Endodermal cell (in vitro differentiated cells): ENCODE results near the gene C17orf100. TPM values are rescaled to one million over a fixed set of nuclear protein-coding genes. Genes with fewer than 3 reads are reported as not detected.

Experiments used
- DNase-seq: peaks from one replicate; pipeline ENCODE4 v3.0.0-alpha.2; 2017
- H3K27ac ChIP-seq: 2 replicates; pipeline ENCODE4 v1.5.1; 2013; ENCODE audit warnings: mild to moderate bottlenecking, low read depth, low read length, moderate library complexity
- H3K27me3 ChIP-seq: 2 replicates; pipeline ENCODE4 v1.6.1; 2013; ENCODE audit warnings: mild to moderate bottlenecking, low read length, moderate library complexity; ENCODE audit not compliant: insufficient read depth, control insufficient read depth, poor library complexity, severe bottlenecking
- H3K36me3 ChIP-seq: 2 replicates; pipeline ENCODE4 v1.7.0; 2013; ENCODE audit warnings: mild to moderate bottlenecking, low read length, moderate library complexity; ENCODE audit not compliant: control insufficient read depth, insufficient read depth
- H3K4me1 ChIP-seq: one replicate; pipeline ENCODE4 v1.7.0; 2013; ENCODE audit warnings: low read length; ENCODE audit not compliant: control insufficient read depth, insufficient read depth
- H3K4me3 ChIP-seq: 2 replicates; pipeline ENCODE4 v1.5.1; 2013; ENCODE audit warnings: mild to moderate bottlenecking, low read length, moderate library complexity
- H3K9ac ChIP-seq: 2 replicates; pipeline ENCODE4 v1.6.1; 2013; ENCODE audit warnings: mild to moderate bottlenecking, low read length, moderate library complexity; ENCODE audit not compliant: poor library complexity, severe bottlenecking; ENCODE audit errors: extremely low read depth
- H3K9me3 ChIP-seq: 2 replicates; pipeline ENCODE4 v1.6.1; 2013; ENCODE audit warnings: mild to moderate bottlenecking, low read length, moderate library complexity; ENCODE audit not compliant: control insufficient read depth
- H3K27ac Mint-ChIP-seq: 2 replicates; pipeline ENCODE4 v1.8.0; 2020; ENCODE audit warnings: mixed read lengths
- H3K27me3 Mint-ChIP-seq: 2 replicates; pipeline ENCODE4 v1.8.0; 2021; ENCODE audit warnings: mild to moderate bottlenecking, mixed read lengths; ENCODE audit not compliant: insufficient read depth
- H3K36me3 Mint-ChIP-seq: 2 replicates; pipeline ENCODE4 v1.8.0; 2020; ENCODE audit warnings: low read depth, mixed read lengths
- H3K4me1 Mint-ChIP-seq: 2 replicates; pipeline ENCODE4 v1.8.0; 2020; ENCODE audit warnings: mixed read lengths
- H3K4me3 Mint-ChIP-seq: 2 replicates; pipeline ENCODE4 v1.8.0; 2020; ENCODE audit warnings: mild to moderate bottlenecking, moderate library complexity, mixed read lengths
- H3K9me3 Mint-ChIP-seq: 2 replicates; pipeline ENCODE4 v1.8.0; 2020; ENCODE audit warnings: mild to moderate bottlenecking, mixed read lengths
- CTCF ChIP-seq: fragments of 200-600 bp; sonication (generic); conservative IDR thresholded peaks from 2 replicates; pipeline ENCODE4 v1.5.0; 2021; ENCODE audit warnings: antibody characterized with exemption, mild to moderate bottlenecking
- WGBS, 2 experiments: methylation state at CpG; one replicate each; pipeline versions ENCODE4 v1.1.5 to v1.1.7; 2013; ENCODE audit warnings: missing lambda C conversion rate in 2 of 2, mixed read lengths in 1 of 2; ENCODE audit not compliant: insufficient coverage in 1 of 2, insufficient read length in 1 of 2; 5-methylcytosine and 5-hydroxymethylcytosine counted together
- microRNA-seq: library from miRNA; unstranded; fragments of <30 nt; microRNA quantifications from one replicate; pipeline ENCODE4 v1.2.0, GENCODE V29; 2020; ENCODE audit warnings: borderline microRNAs expressed
- total RNA-seq, 2 donors: library from RNA; stranded (reverse); fragmentation: NEBNext Ultra II Directional in 1 of 2; extraction: Animal tissue kit (Norgen Biotek cat#: 25700) in 1 of 2; gene quantifications; 2 replicates in 1 of 2; 3 replicates in 1 of 2; pipeline ENCODE4 v1.2.1, GENCODE V29; 2021

The C17orf100 gene
- total RNA-seq, 2 donors from 2014 or later, result 2.7 to 3.0 TPM

- no peak for TF ChIP-seq CTCF
- Histone ChIP-seq H3K36me3 (no peaks in the 10 kb centered on the region), H3K4me1 (no peaks in the 10 kb centered on the region), H3K27me3 (no peaks in the 10 kb centered on the region), H3K9me3 (no peaks in the 10 kb centered on the region), H3K4me3 (no peak overlapping the region), H3K9ac (no peak overlapping the region), H3K27ac (no peak overlapping the region)
- no peak overlapping the region for H3K4me3 Mint-ChIP-seq
- no peaks in the 10 kb centered on the region for H3K36me3 Mint-ChIP-seq
- DNase-seq, result no peak
- H3K27me3 Mint-ChIP-seq, result peaks cover 20% of the 10 kb centered on the region
- no peak overlapping the region for H3K27ac Mint-ChIP-seq
- peaks cover 8% of the 10 kb centered on the region for H3K4me1 Mint-ChIP-seq
- 91 to 92% methylated on average over 10 to 16 of the region's 16 CpGs for WGBS, 2 experiments
- no peaks in the 10 kb centered on the region for H3K9me3 Mint-ChIP-seq
Observed at GRCh38 chr17:6702567-6703215, 51.1 kb downstream of the C17orf100 start.

Small RNA genes lying within 50 kb of the gene (microRNA-seq; reads per million reads assigned to microRNA genes)
- gene MIR4520-1, result not detected
- not detected for gene MIR4520-2

Other genes starting within 250 kb of the C17orf100 start
- gene AIPL1, start 216.6 kb upstream of the C17orf100 start, total RNA-seq, result not detected
- gene PIMREG, start 207.3 kb upstream of the C17orf100 start, total RNA-seq, result 10 to 100 TPM; 33.4 to 68.7 TPM
- 1 to 10 TPM; 1.8 to 2.7 TPM for gene PITPNM3, start 95.2 kb upstream of the C17orf100 start, total RNA-seq
- 10 to 100 TPM; 37.2 to 50.1 TPM for gene KIAA0753, start 11.1 kb upstream of the C17orf100 start, total RNA-seq
- 100 to 1,000 TPM; 135 to 151 TPM for gene TXNDC17, start 10.7 kb upstream of the C17orf100 start, total RNA-seq
- gene MED31, start 157 bp upstream of the C17orf100 start, total RNA-seq, result 10 to 100 TPM; 12.8 to 16.6 TPM
- 1 to 10 TPM; 3.9 to 8.4 TPM for gene SLC13A5, start 61.6 kb downstream of the C17orf100 start, total RNA-seq
- under 1 TPM in 1 of 2 donors, not detected in 1; 0.35 TPM for gene XAF1, start 104.3 kb downstream of the C17orf100 start, total RNA-seq
- gene FBXO39, start 124.5 kb downstream of the C17orf100 start, total RNA-seq, result under 1 TPM; 0.18 to 0.29 TPM
- not detected for gene TEKT1, start 180.0 kb downstream of the C17orf100 start, total RNA-seq